Choroid plexus epithelial cell (primary cell): ENCODE results near the gene KRT13.

Experiments
- DNase-seq: peaks from one replicate; pipeline ENCODE4 v3.0.0-alpha.2; 2010; ENCODE audit warnings: low read depth
- H3K4me3 ChIP-seq: 2 replicates; pipeline ENCODE4 v1.5.1; 2011; ENCODE audit warnings: low read depth, mild to moderate bottlenecking, control low read depth, low read length, moderate library complexity
- TF ChIP-seq, protein P1 (sequence below): conservative IDR thresholded peaks from 2 replicates; pipeline ENCODE4 v1.5.1; 2011; ENCODE audit warnings: low read depth, mild to moderate bottlenecking, control low read depth, inconsistent platforms, low read length, moderate library complexity

Gene KRT13

DNA sequence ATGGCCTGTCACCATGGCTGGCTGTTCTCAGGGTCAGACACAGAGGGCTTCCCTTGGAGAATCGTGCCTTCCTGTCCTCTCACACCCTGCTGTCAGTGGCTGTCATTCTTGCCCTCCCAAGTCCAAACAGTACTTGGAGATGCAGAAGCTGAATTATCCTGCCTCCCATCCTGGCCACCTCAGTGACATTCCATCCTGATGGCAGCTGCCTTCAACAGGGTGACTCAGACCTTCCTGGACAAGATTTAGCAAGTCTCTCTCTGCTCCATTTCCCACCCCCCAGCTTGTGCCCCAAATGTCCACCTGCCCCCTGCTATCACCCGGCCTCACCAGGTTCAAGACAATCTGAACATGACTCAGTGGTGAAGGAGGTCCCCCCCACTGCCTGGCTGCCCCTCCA is 10.9 kb downstream of the KRT13 start:
- no peak overlapping the region for H3K4me3 ChIP-seq
- DNase-seq: no peak
- TF ChIP-seq, protein P1, sequence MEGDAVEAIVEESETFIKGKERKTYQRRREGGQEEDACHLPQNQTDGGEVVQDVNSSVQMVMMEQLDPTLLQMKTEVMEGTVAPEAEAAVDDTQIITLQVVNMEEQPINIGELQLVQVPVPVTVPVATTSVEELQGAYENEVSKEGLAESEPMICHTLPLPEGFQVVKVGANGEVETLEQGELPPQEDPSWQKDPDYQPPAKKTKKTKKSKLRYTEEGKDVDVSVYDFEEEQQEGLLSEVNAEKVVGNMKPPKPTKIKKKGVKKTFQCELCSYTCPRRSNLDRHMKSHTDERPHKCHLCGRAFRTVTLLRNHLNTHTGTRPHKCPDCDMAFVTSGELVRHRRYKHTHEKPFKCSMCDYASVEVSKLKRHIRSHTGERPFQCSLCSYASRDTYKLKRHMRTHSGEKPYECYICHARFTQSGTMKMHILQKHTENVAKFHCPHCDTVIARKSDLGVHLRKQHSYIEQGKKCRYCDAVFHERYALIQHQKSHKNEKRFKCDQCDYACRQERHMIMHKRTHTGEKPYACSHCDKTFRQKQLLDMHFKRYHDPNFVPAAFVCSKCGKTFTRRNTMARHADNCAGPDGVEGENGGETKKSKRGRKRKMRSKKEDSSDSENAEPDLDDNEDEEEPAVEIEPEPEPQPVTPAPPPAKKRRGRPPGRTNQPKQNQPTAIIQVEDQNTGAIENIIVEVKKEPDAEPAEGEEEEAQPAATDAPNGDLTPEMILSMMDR: no peak

DNA sequence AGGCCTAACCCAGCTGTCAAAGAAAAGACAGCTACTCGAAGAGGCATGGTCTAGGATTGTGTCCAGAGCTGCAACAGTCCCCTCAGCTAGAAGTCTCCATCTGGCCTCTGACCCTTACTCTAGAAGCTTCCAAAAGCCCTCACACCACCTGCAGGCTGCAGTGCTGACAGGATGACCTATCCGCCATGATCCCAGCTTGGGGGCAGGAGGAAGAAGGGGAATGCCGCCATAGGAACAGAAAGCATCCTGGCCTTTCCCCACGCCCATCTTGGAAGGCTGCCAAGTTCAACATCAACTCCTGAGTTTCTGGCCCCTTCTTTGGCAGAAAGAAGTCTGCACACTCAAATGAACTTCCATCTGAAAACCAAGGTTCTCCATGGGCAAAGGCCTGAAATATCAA is 12.6 kb downstream of the KRT13 start:
- peak; percentile 85 for DNase-seq
- H3K4me3 ChIP-seq: no peak overlapping the region
- TF ChIP-seq, protein P1: no peak

DNA sequence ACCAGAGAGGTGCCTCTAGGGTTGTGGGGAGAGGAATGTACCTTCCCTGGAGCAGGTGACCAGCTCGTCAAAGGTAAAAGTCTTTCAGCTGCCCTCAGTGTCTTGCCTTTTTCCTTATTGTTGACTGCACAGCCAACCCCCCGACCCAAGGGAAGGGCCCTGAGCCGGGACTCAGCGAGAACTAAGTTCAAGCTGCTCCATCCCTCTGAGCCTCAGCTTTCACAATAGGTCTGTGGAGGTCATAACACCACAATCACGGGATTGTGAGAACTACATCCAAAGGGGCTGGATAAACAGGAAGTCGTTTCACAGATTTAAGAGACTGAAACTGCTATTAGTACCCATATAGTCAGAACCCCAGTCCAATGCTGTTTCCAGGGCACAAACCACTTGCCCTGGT is 13.1 kb downstream of the KRT13 start:
- TF ChIP-seq, protein P1: no peak
- DNase-seq: peak; percentile 86
- H3K4me3 ChIP-seq: no peak overlapping the region

DNA sequence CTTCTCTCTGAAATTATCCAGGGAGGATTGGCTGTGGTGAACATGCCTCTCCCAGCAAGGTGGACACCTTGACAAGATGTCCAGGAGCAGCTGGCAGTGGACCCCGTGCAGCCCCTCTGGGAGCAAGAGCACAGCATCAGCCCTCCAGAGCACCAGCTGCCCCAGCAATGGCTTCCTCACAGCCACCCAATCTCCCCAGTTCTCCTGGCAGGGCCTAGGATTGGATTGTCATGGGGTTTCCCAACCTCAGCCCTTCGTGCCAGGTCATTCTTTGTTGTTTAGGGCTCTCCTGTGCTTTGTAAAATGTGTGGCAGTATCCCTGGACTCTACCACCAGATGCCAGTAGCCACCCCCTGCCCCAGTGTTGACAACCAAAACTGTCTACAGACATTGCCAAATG is 13.9 kb downstream of the KRT13 start:
- no peak for DNase-seq

DNA sequence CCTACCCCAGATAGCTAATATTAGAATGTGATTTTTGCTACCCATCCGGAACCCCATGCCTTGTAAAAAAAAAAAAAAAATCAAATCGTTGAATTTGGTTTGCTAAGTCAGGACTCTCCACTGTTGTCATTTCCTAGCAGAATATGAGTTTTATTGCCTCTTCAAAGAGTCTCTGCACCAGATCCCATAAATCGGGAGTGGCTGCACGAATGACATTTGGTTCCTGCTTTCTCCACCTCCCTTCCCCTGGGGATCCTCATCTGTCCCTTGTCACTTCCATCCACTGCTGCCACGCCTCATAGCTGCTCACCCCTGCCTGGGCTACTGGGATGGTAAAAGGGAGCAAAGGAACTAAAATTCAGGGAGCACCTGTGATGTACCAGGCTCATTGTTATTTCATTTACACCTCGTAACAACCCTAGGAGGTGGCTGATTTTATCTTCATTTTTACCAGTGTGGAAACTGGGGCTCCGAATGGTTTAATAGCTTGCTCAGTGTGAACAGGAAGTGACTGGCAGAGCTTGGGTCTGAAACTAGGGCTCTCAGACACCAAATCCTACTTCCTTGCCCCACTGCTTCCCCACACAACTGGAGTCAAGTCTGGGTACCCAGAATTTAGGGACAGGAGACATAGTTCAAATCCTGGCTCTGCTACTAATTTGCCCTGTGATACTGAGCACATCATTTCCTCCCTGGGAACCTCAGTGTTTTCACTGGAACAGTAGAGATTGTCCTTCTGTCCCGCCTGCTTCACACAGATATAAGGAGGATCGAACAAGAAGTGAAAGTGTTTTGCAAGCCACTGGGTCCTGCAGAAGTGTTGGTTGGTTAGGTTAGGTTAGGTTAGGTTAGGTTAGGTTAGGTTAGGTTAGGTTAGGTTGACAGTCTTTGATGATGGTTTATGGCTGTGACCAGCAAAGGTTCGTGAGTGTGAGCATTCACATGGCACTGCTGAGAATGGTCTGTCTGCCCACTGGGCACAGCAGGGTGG is 15.1 kb downstream of the KRT13 start:
- H3K4me3 ChIP-seq: no peak overlapping the region
- TF ChIP-seq, protein P1: no peak
- DNase-seq: no peak

More for the DNA sequence above, 13.9 kb downstream of the KRT13 start:
- TF ChIP-seq, protein P1: no peak
- H3K4me3 ChIP-seq: no peak overlapping the region

DNA sequence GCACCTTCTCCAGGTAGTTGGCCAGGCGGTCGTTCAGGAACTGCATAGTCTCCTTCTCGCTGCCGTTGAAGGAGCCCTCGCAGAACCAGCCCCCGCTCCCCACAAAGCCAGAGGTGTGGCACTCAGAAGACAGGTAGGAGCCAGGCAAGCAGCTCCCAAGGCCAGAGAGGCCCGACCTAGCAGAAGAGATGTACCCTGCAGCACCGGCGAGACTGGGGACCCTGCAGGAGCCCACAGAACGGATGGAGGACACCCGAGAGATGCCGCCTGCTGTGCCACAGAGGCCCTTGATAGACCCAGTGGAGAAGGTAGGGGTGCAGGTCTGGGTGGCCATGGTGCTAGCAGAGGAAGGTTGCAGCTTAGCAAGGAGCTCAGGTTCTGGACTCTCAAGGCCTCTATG is 15.9 kb downstream of the KRT13 start, which contains the start of gene KRT36:
Gene KRT36 (minus strand): TSS at position 380 of the 400 bp plus-strand sequence. CDS start 46 bp downstream, at position 334.
- DNase-seq: no peak
- H3K4me3 ChIP-seq: no peak within 1 kb of the TSS
- TF ChIP-seq, protein P1: no peak
